HG03280 (cell line): Measurements from ENCODE around the gene KIAA0232.

Source experiments
- ATAC-seq: cut with Tn5 transposase; IDR thresholded peaks from one replicate; pipeline ENCODE4 v1.9.1; 2021; ENCODE audit warnings: mild to moderate bottlenecking, moderate library complexity; ENCODE audit not compliant: unreplicated experiment

The KIAA0232 gene

GRCh38 chr4:6782147-6782845, at the start of gene KIAA0232:
KIAA0232 (plus strand) TSS chr4:6782727; CDS start chr4:6824454, 41,727 bp downstream.
- peak; percentile 66 for ATAC-seq

GRCh38 chr4:6733358-6734164, 49.0 kb upstream of the KIAA0232 start:
- ATAC-seq = no peak

- no peak for ATAC-seq
Observed at GRCh38 chr4:6734165-6734786, 48.3 kb upstream of the KIAA0232 start.

GRCh38 chr4:6739920-6740319, 42.6 kb upstream of the KIAA0232 start:
- no peak for ATAC-seq

- ATAC-seq = no peak
Observed at GRCh38 chr4:6740347-6740746, 42.2 kb upstream of the KIAA0232 start.

GRCh38 chr4:6742507-6742906, 40.0 kb upstream of the KIAA0232 start:
- ATAC-seq = no peak

- no peak for ATAC-seq
Observed at GRCh38 chr4:6742989-6743388, 39.5 kb upstream of the KIAA0232 start.

- ATAC-seq = no peak
Observed at GRCh38 chr4:6746721-6747293, 35.7 kb upstream of the KIAA0232 start.

GRCh38 chr4:6747294-6748051, 35.1 kb upstream of the KIAA0232 start:
- ATAC-seq = no peak

GRCh38 chr4:6748286-6748685, 34.2 kb upstream of the KIAA0232 start:
- ATAC-seq = no peak

- ATAC-seq = no peak
Observed at GRCh38 chr4:6749340-6750171, 33.0 kb upstream of the KIAA0232 start.

- ATAC-seq = no peak
Observed at GRCh38 chr4:6750286-6751221, 32.0 kb upstream of the KIAA0232 start.

GRCh38 chr4:6751611-6752485, 30.7 kb upstream of the KIAA0232 start:
- no peak for ATAC-seq

GRCh38 chr4:6752486-6752829, 30.1 kb upstream of the KIAA0232 start:
- ATAC-seq = no peak

- ATAC-seq = no peak
Observed at GRCh38 chr4:6753103-6753560, 29.4 kb upstream of the KIAA0232 start.

GRCh38 chr4:6753891-6754290, 28.6 kb upstream of the KIAA0232 start:
- no peak for ATAC-seq

GRCh38 chr4:6754481-6755087, 27.9 kb upstream of the KIAA0232 start:
- ATAC-seq = no peak
